ENCODE data around the gene OTUD7B.

- TF ChIP-seq, protein P1, sequence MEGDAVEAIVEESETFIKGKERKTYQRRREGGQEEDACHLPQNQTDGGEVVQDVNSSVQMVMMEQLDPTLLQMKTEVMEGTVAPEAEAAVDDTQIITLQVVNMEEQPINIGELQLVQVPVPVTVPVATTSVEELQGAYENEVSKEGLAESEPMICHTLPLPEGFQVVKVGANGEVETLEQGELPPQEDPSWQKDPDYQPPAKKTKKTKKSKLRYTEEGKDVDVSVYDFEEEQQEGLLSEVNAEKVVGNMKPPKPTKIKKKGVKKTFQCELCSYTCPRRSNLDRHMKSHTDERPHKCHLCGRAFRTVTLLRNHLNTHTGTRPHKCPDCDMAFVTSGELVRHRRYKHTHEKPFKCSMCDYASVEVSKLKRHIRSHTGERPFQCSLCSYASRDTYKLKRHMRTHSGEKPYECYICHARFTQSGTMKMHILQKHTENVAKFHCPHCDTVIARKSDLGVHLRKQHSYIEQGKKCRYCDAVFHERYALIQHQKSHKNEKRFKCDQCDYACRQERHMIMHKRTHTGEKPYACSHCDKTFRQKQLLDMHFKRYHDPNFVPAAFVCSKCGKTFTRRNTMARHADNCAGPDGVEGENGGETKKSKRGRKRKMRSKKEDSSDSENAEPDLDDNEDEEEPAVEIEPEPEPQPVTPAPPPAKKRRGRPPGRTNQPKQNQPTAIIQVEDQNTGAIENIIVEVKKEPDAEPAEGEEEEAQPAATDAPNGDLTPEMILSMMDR (IDR thresholded peaks at IDR 0.05), result no peak
- peak; percentile 77 for TF ChIP-seq EZH2 (IDR thresholded peaks at IDR 0.05; ENCODE audit: borderline replicate concordance, insufficient read depth, low read depth, low read length, poor library complexity, severe bottlenecking)
Observed at GRCh38 chr1:150009604-150010392, 728 bp downstream of the OTUD7B start.

Measured in B cell (primary cell).